HL-60/S4 treated with retinoic acid at 250 ng/mL for 4 days and 3 days (cell line): ENCODE data around the gene DNAJC22.
"Not testable (repeated sequence)": the region's sequence is repeated elsewhere in the genome, so short reads cannot be mapped to it uniquely, and the experiment has no call there.

Experiments
- in situ Hi-C: fragments of 300-500 bp; cut with MboI; formaldehyde crosslinking; loops from 2 replicates; pipeline ENCODE4 v1.7.0; 2022; ENCODE audit warnings: low sequenced_read_pairs

Gene DNAJC22

GRCh38 chr12:49366652-49367380 is 20.1 kb downstream of the DNAJC22 start:
- in situ Hi-C loops, result no loop called here

GRCh38 chr12:49367381-49368239 is 20.9 kb downstream of the DNAJC22 start, which contains the start of gene SPATS2:
SPATS2 (plus strand) TSS chr12:49367462; CDS start chr12:49461013, 93,551 bp downstream.
- in situ Hi-C loops, result no loop called here

- in situ Hi-C loops, result no loop called here
These were observed 21.5 kb downstream of the DNAJC22 start for GRCh38 chr12:49368240-49368600.

- in situ Hi-C loops, result no loop called here
These were observed 22.9 kb downstream of the DNAJC22 start for GRCh38 chr12:49369411-49370145.

GRCh38 chr12:49370539-49370938 is 23.9 kb downstream of the DNAJC22 start:
- in situ Hi-C loops, result no loop called here

GRCh38 chr12:49375406-49375805 is 28.7 kb downstream of the DNAJC22 start:
- in situ Hi-C loops, result no loop called here

- in situ Hi-C loops, result no loop called here
These were observed 30.7 kb downstream of the DNAJC22 start for GRCh38 chr12:49377386-49377785.

- in situ Hi-C loops, result not testable (repeated sequence)
These were observed 33.5 kb downstream of the DNAJC22 start for GRCh38 chr12:49380184-49380583.

- in situ Hi-C loops, result no loop called here
These were observed 42.1 kb downstream of the DNAJC22 start for GRCh38 chr12:49388682-49389386.

GRCh38 chr12:49389387-49389703 is 42.7 kb downstream of the DNAJC22 start:
- in situ Hi-C loops, result no loop called here

- in situ Hi-C loops, result no loop called here
These were observed 50.3 kb downstream of the DNAJC22 start for GRCh38 chr12:49397000-49397399.

GRCh38 chr12:49400304-49400703 is 53.6 kb downstream of the DNAJC22 start:
- in situ Hi-C loops, result no loop called here
